Immature natural killer cell (primary cell): Measurements from ENCODE around the gene RXRG. TPM values are rescaled to one million over a fixed set of nuclear protein-coding genes. Genes with fewer than 3 reads are reported as not detected.

ENCODE experiments used
- DNase-seq, 3 donors: peaks; one replicate each; pipeline ENCODE4 v3.0.0; 2022; ENCODE audit warnings: mixed read lengths in 1 of 3
- H3K27ac Mint-ChIP-seq, 6 donors: one replicate each; pipeline ENCODE4 v1.8.0; 2020; ENCODE audit warnings: mixed read lengths in 6 of 6, mild to moderate bottlenecking in 5 of 6, inconsistent platforms in 4 of 6, moderate library complexity in 3 of 6
- H3K27me3 Mint-ChIP-seq, 3 donors: one replicate each; pipeline ENCODE4 v1.8.0; 2020 to 2021; ENCODE audit warnings: low read depth in 3 of 3, mild to moderate bottlenecking in 3 of 3, mixed read lengths in 3 of 3, moderate library complexity in 3 of 3, inconsistent platforms in 1 of 3
- H3K36me3 Mint-ChIP-seq, 3 donors: one replicate each; pipeline ENCODE4 v1.8.0; 2020; ENCODE audit warnings: mixed read lengths in 3 of 3, inconsistent platforms in 2 of 3, mild to moderate bottlenecking in 2 of 3
- H3K4me1 Mint-ChIP-seq, 2 donors: one replicate each; pipeline ENCODE4 v1.8.0; 2020; ENCODE audit warnings: inconsistent platforms in 2 of 2, mild to moderate bottlenecking in 2 of 2, mixed read lengths in 2 of 2, moderate library complexity in 1 of 2
- H3K4me3 Mint-ChIP-seq, 5 donors: one replicate each; pipeline ENCODE4 v1.8.0; 2020; ENCODE audit warnings: mild to moderate bottlenecking in 5 of 5, mixed read lengths in 5 of 5, inconsistent platforms in 3 of 5, moderate library complexity in 3 of 5
- H3K9me3 Mint-ChIP-seq, 6 donors: one replicate each; pipeline ENCODE4 v1.8.0; 2020; ENCODE audit warnings: mild to moderate bottlenecking in 6 of 6, mixed read lengths in 6 of 6, inconsistent platforms in 4 of 6, moderate library complexity in 3 of 6
- polyA plus RNA-seq, 3 donors: library from polyadenylated mRNA; unstranded; fragments of 300-500 nt; fragmentation: Illumina TruSeq; gene quantifications; one replicate each; pipeline ENCODE4 v1.2.3, GENCODE V29; 2021

RXRG gene
- polyA plus RNA-seq, 3 donors from 2014 or later = not detected

GRCh38 chr1:165415068-165415467, 29.9 kb downstream of the RXRG start:
- Mint-ChIP-seq H3K27ac (no peak overlapping the region), H3K36me3 (no peaks in the 10 kb centered on the region)

GRCh38 chr1:165414620-165415019, 30.3 kb downstream of the RXRG start:
- no peaks in the 10 kb centered on the region for H3K36me3 Mint-ChIP-seq
- peaks cover 0 to 12% (median 2%) of the 10 kb centered on the region in 3 donors for H3K27me3 Mint-ChIP-seq
- DNase-seq = no peak
- H3K4me3 Mint-ChIP-seq = no peak overlapping the region
- H3K4me1 Mint-ChIP-seq = no peaks in the 10 kb centered on the region
- H3K27ac Mint-ChIP-seq = no peak overlapping the region
- no peaks in the 10 kb centered on the region for H3K9me3 Mint-ChIP-seq

More at GRCh38 chr1:165415068-165415467, 29.9 kb downstream of the RXRG start:
- no peak for DNase-seq
- Mint-ChIP-seq H3K9me3 (no peaks in the 10 kb centered on the region), H3K27me3 (peaks cover 0 to 12% (median 2%) of the 10 kb centered on the region in 3 donors), H3K4me1 (no peaks in the 10 kb centered on the region), H3K4me3 (no peak overlapping the region)

DNA sequence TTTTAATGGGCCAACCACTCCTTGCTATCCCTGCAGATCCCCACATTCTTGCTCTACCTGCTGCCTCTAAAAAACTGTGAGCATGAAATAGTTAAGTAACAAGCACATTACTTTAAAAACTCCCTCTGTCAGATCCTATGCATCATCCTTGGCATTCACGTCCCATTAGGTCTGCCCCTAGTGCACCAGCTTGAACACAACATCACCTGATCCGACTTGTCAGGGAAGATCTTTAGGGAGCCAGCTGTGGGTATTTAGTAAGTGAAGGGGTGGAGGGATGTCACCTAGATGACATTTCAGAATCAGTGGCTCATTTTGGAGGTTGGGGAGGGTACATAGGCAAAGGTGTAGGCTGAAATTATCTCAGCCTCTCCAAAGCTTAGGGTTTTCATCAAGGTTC, 33.5 kb downstream of the RXRG start:
- Mint-ChIP-seq H3K9me3 (peaks cover 0 to 2% (median 0%) of the 10 kb centered on the region in 6 donors), H3K4me1 (no peaks in the 10 kb centered on the region), H3K27ac (no peak overlapping the region), H3K4me3 (no peak overlapping the region), H3K27me3 (peaks cover under 1 to 16% (median 5%) of the 10 kb centered on the region in 3 donors), H3K36me3 (no peaks in the 10 kb centered on the region)
- DNase-seq = no peak

- H3K27me3 Mint-ChIP-seq = peaks cover 0 to 8% (median 5%) of the 10 kb centered on the region in 3 donors
- H3K36me3 Mint-ChIP-seq = no peaks in the 10 kb centered on the region
- peaks cover 0 to 2% (median 0%) of the 10 kb centered on the region in 6 donors for H3K9me3 Mint-ChIP-seq
- H3K27ac Mint-ChIP-seq = no peak overlapping the region
- no peaks in the 10 kb centered on the region for H3K4me1 Mint-ChIP-seq
- no peak overlapping the region for H3K4me3 Mint-ChIP-seq
- DNase-seq = no peak
Measured at GRCh38 chr1:165409657-165410358, 35.1 kb downstream of the RXRG start.

- Mint-ChIP-seq H3K36me3 (no peaks in the 10 kb centered on the region), H3K9me3 (peaks cover 0 to 2% (median 0%) of the 10 kb centered on the region in 6 donors), H3K27ac (no peak overlapping the region), H3K4me3 (no peak overlapping the region), H3K27me3 (peaks cover 0 to 12% (median 5%) of the 10 kb centered on the region in 3 donors), H3K4me1 (no peaks in the 10 kb centered on the region)
- no peak for DNase-seq
Measured at GRCh38 chr1:165408518-165408917, 36.4 kb downstream of the RXRG start.

DNA sequence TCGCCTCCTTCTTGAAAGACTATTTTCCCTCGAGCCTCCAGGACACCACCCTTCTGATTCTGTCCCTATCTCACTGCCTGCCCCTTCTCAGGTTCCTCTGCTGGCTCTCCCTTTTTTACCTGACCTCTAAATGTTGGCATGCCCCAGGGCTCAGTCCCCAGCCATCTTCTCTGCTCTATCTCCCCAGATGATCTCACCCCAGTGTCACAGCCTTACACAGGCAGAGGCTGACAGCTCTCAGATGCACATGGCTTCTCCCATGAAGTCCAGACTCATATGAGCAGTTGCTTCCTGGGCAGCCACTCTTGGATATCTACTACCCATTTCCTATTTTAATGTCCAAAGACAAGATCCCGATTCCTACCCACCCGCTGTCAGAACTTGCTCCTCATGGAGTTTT, 37.5 kb downstream of the RXRG start:
- Mint-ChIP-seq H3K27me3 (peaks cover 0 to 12% (median 5%) of the 10 kb centered on the region in 3 donors), H3K9me3 (peaks cover 0 to 2% (median 0%) of the 10 kb centered on the region in 6 donors), H3K27ac (no peak overlapping the region)

DNA sequence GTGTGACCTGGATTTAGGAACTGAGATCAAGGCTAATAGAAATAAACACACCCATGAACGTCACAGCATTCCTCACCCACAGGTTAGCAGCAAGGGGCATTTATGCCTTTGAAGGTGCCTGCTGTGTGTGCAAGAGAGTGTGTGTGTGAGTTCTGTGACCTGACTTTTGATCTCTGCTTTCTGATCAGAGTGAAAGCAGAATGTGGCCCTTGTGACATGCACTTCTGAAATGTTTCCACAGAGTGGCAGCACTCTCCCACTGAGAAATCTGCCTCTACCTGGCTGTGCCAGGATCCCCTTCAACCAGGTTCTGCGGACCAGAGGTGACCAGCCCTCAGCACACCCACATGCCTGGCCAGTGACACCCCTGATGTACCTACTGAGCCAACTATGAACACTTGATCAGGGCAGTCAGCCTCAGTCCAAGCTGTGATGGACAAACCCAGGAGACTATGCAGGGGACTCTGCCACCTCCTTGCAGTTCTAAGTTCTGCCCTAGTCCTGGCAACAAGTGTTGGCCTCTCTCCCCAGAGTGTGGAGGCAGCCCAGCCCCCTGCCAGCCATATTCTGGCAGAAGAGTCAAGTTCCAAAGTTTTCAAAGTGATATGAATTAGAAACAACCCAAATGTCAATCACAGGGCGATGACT, 41.0 kb downstream of the RXRG start:
- Mint-ChIP-seq H3K9me3 (peaks cover 0 to 2% (median 0%) of the 10 kb centered on the region in 6 donors), H3K27me3 (peaks cover 3 to 12% (median 9%) of the 10 kb centered on the region in 3 donors), H3K4me3 (no peak overlapping the region)

More for the DNA sequence above, 37.5 kb downstream of the RXRG start:
- Mint-ChIP-seq H3K4me3 (no peak overlapping the region), H3K4me1 (no peaks in the 10 kb centered on the region), H3K36me3 (no peaks in the 10 kb centered on the region)
- DNase-seq = no peak

DNA sequence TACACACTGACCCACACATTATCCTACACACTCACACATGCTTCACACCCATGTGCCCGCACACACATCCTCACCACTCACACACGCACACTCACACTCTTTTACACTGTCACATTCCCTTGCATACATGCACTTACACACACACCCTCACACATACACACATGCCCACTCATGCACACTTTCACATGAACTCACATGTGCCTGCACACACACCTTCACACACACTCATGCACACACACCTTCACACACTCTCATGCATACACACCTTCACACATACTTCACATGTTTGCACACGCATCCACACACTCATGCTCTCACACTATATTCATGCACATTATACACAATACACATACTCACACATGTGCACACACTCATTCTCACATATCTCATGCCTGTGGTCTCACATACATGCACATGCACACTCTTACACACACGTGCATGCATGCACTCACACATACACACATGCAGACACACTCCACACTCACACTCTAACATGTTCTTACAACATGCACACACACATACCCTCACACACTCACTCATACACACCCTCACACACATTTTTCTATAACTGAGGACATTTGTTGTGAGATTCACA, 42.3 kb downstream of the RXRG start:
- Mint-ChIP-seq H3K27me3 (peaks cover 3 to 10% (median 3%) of the 10 kb centered on the region in 3 donors), H3K36me3 (no peaks in the 10 kb centered on the region), H3K9me3 (no peaks in the 10 kb centered on the region)

More for the DNA sequence above, 41.0 kb downstream of the RXRG start:
- Mint-ChIP-seq H3K27ac (no peak overlapping the region), H3K4me1 (no peaks in the 10 kb centered on the region), H3K36me3 (no peaks in the 10 kb centered on the region)
- no peak for DNase-seq

GRCh38 chr1:165397944-165398343, 47.0 kb downstream of the RXRG start:
- Mint-ChIP-seq H3K9me3 (no peaks in the 10 kb centered on the region), H3K36me3 (peaks cover 0 to 4% (median 0%) of the 10 kb centered on the region in 3 donors), H3K27me3 (peaks cover 9 to 16% (median 14%) of the 10 kb centered on the region in 3 donors), H3K27ac (no peak overlapping the region), H3K4me3 (no peak overlapping the region), H3K4me1 (peaks cover 7 to 8% of the 10 kb centered on the region in 2 donors)
- no peak for DNase-seq

More for the DNA sequence above, 42.3 kb downstream of the RXRG start:
- Mint-ChIP-seq H3K4me3 (no peak overlapping the region), H3K4me1 (no peaks in the 10 kb centered on the region), H3K27ac (no peak overlapping the region)
- no peak for DNase-seq

GRCh38 chr1:165395901-165396300, 49.0 kb downstream of the RXRG start:
- peaks cover 17 to 20% (median 19%) of the 10 kb centered on the region in 3 donors for H3K27me3 Mint-ChIP-seq
- no peak for DNase-seq
- H3K36me3 Mint-ChIP-seq = peaks cover 0 to 4% (median 0%) of the 10 kb centered on the region in 3 donors
- H3K27ac Mint-ChIP-seq = no peak overlapping the region
- peaks cover 14% of the 10 kb centered on the region in 2 donors for H3K4me1 Mint-ChIP-seq
- H3K9me3 Mint-ChIP-seq = no peaks in the 10 kb centered on the region
- no peak overlapping the region for H3K4me3 Mint-ChIP-seq

DNA sequence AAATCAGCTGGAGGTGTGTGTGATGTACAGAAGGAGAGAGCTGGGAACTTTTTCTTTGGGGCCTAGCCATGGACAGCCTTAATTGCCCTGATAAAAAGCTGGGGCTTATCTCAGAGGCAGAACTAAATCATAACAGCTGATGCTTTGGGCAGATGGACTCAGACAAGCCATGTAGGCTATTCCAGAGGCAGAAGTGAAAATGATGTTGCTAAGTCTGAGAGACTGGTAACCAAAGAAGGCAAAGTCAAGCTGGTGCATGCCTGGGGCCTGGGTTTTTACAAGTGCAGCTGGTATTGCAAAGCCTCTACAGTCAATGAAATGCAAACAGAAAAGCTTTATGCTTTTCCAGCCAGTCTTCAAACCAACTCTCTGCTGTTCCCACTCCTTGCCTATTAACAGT, 49.4 kb downstream of the RXRG start:
- no peak for DNase-seq
- H3K27me3 Mint-ChIP-seq = peaks cover 16 to 23% (median 20%) of the 10 kb centered on the region in 3 donors
- H3K36me3 Mint-ChIP-seq = peaks cover 0 to 4% (median 0%) of the 10 kb centered on the region in 3 donors
- no peak overlapping the region for H3K27ac Mint-ChIP-seq
- H3K4me1 Mint-ChIP-seq = peaks cover 14% of the 10 kb centered on the region in 2 donors
- no peak overlapping the region for H3K4me3 Mint-ChIP-seq
- H3K9me3 Mint-ChIP-seq = no peaks in the 10 kb centered on the region

GRCh38 chr1:165392634-165393571, 52.0 kb downstream of the RXRG start:
- Mint-ChIP-seq H3K27ac (peak overlapping the region; percentile 43 to 91 (median 78)), H3K27me3 (peaks cover 20 to 30% (median 20%) of the 10 kb centered on the region in 3 donors), H3K9me3 (no peaks in the 10 kb centered on the region), H3K4me1 (peaks cover 14% of the 10 kb centered on the region in 2 donors), H3K4me3 (peak overlapping the region; percentile 59 to 83 (median 68)), H3K36me3 (peaks cover 0 to 4% (median 0%) of the 10 kb centered on the region in 3 donors)
- peak; percentile 81 to 88 (median 85) for DNase-seq

- H3K4me3 Mint-ChIP-seq = no peak overlapping the region
Measured at GRCh38 chr1:165389609-165390008, 55.3 kb downstream of the RXRG start.

More at GRCh38 chr1:165389609-165390008, 55.3 kb downstream of the RXRG start:
- peaks cover 22 to 30% (median 22%) of the 10 kb centered on the region in 3 donors for H3K27me3 Mint-ChIP-seq
- H3K4me1 Mint-ChIP-seq = peaks cover 14% of the 10 kb centered on the region in 2 donors
- no peak for DNase-seq
- no peaks in the 10 kb centered on the region for H3K9me3 Mint-ChIP-seq
- no peaks in the 10 kb centered on the region for H3K36me3 Mint-ChIP-seq
- no peak overlapping the region for H3K27ac Mint-ChIP-seq
